DMS114 treated with DMSO at 0.1 percent for 48 hours (cell line): ENCODE data around the gene NEU2.

Experiments
- DNase-seq: peaks from one replicate; lab custom pipeline; 2025; ENCODE audit not compliant: unreplicated experiment; lab: John Stamatoyannopoulos, UW

NEU2 gene

GRCh38 chr2:233074106-233074505, 41.6 kb downstream of the NEU2 start:
- no peak for DNase-seq

DNA sequence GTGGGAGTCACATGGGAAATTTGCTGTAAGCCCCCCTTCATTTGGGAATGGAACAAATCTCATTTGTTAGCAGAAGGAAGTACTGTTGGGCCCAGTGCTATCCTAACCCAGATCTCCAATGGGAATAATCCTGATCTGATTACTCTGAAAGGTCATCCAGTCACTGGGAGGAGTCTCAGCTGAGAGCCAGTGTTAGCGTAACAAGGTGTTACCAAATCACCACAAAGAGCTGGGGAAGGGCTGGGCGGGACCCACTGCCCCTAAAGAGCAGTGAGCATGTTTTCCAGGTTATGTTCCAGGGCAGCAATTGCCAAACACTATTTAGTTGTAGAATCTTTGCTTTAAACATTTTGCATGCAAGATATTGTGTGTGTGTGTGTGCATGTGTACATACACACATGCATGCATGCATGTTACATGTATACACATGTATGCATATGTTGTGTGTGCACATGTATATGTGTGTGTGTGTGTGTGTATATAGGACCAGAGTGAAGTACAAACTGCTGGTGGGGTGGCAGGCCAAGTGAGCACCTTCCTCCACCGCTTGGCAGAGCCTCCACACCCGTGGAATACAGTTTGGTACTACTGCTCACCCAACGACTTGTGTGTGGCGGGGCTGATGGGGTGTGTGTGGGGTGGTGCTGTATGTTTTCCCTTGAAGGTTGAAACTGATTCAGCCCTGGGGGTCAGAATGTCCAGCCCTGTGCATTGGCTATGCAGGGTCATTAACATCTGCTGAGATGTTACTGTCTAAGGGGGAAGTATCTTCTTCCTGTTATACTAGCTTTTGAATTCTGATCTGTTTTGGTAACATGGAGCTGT, 42.9 kb downstream of the NEU2 start:
- no peak for DNase-seq

DNA sequence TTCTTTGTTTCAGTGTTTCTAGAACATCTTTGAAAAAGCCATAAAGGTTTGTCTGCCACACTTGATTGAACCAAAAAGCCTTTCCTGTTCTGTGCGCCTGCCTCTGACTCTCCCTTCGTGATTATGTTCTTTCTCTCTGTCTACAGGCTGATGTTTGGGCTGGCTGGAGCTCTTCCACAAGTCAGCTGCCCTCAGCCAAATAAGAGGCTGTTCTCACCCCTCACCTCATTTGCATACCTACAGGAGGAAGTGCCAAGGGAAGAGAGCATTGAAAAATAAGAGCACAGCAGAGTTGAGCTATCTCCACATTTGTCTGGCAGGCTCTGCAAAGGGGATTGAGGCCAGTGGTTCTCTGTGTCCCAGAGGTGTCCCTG, 43.5 kb downstream of the NEU2 start:
- no peak for DNase-seq

DNA sequence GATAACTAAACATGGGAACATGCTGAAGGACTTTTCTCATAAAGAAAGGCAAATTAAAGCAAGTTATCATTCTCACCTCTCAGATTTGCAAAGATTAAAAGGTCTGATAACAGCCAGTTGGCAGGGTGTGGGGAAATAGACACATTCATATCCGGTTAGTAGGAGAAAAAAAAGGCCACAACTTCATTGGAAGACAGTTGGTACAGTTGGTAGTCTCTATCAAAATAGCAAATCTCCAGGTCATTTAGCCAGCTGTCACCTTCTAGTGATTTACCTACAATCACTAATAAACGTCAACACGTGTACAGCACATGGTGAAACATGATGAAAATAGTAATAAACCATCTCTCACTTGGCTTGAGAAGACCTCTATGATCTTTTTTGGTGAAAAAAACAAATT, 44.3 kb downstream of the NEU2 start:
- no peak for DNase-seq

- DNase-seq = no peak
Observed at GRCh38 chr2:233079473-233079877, 47.0 kb downstream of the NEU2 start.

- no peak for DNase-seq
Observed at GRCh38 chr2:233079953-233080835, 47.7 kb downstream of the NEU2 start.

GRCh38 chr2:233080836-233081229, 48.4 kb downstream of the NEU2 start:
- no peak for DNase-seq

- DNase-seq = no peak
Observed at GRCh38 chr2:233081232-233081730, 48.8 kb downstream of the NEU2 start.

DNA sequence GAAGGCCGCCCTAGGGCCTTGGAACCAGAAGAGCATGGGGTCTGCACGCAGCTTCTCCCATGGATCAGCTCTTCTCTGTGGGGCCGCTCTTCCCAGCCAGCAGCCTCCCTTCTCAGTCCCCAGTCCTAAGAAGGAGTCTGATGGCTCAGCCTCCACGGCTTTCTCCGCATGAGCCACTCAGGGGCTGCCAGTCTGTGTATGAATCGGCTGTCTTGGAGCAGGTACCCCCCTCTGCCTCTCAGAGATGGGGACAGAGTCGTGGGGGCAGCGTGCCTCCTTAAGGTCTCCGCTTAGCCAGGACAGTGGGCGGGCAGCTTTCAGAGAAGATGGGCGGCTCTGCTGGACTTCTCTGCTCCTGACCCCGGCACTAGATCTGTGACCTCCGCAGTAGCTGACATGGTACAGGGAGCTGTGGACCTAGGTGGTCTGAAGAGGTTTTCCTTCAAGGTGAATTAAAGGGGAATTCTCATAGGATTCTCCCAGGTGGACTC, 49.3 kb downstream of the NEU2 start:
- no peak for DNase-seq

DNA sequence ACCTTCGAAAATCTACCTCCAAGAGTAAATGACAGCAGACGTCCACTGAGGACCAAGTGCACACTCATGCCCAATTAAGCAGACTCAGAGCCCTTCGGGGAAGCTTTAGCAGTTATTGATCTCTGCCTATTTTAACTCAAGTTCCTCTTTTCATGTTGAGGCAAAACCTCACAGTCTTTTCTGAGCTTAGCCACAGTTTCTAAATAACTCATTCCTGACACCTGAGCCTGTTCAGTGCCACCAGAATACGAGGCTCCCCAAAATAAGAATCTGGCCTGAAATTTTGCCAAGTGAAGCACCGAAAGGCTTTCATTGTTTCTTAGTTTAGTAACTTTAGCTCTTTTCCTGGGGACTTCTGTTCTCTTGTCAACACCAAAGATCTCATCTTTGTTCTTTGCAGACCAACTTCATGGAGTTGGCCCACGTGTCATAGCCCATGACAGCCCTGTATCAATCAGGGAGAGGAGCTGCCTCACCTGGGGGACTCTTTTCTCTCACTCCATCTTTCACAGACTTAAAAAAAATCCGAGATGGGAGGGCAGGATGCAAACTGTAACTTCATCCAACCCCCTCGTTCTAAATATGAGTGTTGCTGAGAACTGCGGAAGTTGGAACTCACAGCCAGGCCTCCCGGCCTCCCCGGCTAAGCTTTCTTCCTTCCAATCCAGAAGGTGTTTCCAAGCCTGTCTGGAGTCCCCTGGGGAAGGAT, 49.9 kb downstream of the NEU2 start:
- no peak for DNase-seq

DNA sequence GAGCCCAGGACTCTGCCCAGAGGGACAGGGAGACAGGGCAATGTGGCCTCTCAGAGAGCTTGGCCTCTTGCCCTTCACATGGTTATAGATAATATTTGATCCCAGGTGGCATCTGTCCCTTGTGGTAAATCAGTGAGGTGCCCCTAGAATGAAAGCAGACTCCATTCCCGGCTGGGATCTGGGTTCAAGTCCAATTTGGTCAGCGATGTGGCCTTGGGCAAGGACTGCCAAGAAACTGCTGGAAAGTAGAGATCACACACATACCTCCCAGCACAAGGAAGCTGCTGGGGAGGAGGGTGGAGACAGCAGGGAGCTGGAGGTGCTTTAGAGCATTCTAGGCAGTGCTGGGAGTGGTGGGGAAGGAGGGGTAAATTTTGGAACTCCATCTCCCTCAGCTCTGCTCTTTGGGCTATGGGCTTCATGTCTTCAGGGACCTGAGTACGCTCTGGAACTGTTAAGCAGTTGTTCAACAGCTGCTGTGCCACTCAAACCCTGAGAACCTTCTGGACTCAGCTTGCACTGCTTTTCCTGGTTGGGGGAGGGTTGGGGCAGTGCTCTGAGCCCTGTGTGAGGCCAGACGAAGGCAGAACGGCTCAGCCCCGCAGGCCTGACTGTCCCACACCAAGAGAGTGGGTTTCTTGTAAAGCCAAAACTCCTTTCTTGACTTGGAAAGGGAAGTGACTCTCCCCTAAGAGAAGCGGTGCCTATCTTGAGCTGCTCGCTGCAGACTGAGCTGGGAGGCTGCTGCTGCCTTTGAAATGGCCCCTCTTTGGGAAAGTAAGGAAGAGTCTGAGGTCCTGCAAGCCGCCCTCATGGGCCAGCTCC, 50.7 kb downstream of the NEU2 start:
- DNase-seq = no peak

- DNase-seq = no peak
Observed at GRCh38 chr2:233083782-233084181, 51.3 kb downstream of the NEU2 start.

DNA sequence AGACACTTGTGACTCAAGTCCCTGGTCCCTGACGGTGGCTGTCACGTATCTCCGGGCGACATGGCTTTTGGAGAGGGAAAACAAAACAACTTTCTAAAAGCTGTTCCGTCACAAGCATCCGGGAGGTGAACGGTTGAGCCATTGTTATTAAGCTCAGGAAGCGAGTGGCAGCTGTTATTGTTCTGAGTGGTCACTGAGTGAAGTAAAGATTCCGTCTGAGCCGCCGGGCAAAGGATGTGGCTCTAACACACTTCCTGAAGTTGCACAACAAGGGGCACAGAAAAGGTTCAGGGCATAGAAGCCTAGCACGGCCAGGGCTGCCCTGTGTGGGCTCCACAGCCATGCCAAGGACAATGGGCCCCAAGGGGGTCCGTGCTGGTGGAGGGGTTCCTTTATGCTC, 52.0 kb downstream of the NEU2 start:
- no peak for DNase-seq
